Activated naive CD4-positive, alpha-beta T cell (primary cell): ENCODE measurements around the gene HOXA1.

ENCODE experiments used
- DNase-seq, 4 experiments: peaks; one replicate each; lab custom pipeline; 2025; lab: John Stamatoyannopoulos, UW

Gene HOXA1

DNA sequence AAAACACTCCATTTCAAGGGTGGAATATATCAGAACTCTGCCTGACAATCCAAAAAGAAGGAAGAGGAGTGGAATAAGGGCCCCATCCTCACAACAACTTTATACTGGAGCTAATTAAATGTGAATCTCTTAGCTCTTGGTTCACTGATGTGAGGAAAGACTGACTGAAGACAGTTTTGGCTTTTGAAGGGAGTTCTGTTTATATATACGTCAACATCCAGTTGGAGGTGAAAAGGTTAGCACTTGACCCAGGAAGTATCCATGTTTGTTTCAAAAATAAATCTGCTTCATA lies 3.0 kb downstream of the HOXA1 start:
- DNase-seq: no peak

DNA sequence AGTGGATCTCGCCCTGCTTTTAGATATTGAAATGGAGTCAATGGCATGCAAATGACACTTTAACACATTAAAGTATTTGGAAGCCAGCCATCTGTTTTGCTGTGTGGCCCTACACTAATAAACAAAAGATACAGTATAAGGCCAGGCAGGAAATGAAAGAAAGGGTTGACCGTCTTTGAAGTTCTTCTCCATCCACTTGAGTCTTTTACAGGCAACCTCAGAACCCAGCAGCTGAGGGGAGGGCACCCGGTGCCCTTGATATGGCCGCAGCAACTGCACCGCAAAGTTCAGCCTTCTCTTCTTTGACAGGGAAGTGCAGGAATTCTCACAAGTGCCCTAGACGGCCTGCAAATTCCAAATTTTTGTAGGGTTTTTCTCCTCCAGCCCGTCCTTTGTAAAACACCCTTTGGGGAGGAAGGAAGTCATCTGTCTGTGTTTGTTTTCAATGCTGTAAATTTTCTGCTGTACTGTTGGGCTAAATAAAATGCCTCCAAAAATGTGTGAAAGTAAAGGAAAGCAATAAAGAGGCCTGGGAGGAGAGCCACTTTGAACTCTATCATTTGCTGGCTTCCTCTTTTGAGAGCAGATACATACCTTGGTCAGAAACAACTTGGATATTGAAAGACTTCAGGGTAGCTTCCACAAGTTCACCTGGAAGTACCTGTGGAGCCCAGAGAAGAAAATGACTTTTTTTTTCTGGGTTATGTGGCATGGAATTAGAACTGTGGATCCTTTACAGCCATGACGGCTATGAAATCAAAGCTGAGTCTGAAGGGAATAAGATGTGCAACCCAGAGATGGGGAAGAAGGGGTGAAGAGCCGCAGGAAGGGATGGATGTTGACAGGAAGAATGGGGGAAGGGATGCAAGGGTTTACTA lies 3.6 kb downstream of the HOXA1 start:
- DNase-seq: no peak

DNA sequence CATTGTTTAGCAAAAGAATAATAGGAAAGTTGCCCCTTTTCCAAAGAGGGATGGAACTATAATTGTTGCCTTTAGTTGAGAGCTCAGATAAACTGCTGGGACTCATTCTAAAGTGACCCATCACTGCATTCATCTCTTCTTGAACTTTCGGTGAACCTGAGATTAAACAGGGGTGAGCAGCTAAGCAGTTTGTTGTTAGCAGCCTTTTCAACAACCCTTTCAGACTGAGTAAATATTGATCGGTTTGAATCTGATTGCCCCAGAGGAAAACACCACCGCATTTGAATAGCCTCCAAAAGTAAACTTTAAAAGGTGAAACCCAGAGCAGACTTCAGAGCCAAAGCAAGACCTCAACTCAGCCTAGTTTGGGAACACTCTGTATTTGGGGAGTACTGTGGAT lies 4.7 kb downstream of the HOXA1 start:
- no peak for DNase-seq

DNA sequence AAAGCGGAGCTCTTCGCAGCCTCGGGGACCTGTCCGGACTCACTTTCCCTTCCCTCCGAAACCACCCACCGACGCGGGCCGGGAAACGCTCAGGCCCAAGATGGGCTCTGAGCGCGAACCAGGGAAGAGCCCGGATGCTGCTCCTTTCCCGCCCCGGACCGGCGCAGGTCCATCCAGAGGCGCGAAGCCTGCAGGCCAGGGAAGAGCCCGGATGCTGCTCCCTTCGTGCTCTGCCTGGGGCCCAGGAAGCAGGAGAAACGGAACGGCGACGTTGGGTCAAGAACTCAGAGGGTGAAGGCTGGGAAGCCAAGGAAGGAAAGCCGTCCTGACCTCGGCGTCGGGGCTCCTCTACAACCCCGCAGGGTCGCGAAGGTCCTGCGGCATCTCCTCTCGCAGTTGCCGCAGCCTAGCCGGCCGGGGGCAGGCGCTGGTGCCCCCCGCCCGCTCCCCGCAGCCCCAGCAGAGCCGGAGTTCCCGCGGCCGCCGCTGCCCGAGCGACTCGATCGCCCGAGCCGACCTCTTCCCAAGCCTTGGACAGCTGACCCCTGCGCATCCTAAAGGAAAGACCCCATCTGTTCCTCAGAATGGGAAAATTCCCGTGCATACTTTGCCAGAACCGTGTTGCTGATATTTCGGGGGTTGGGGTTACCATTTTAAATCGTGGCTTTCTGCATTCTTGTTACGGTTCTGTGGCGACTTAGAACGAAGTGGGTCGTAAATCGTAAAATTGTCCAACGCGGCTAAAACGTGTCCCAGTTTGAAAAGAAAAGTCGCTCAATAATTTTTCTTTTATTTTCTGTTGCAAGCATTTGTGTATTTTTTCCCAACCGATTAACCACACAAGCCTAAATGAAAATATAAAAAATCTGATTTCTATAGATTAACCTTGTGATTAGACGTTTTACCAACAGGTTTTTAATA lies 7.5 kb downstream of the HOXA1 start:
- DNase-seq: no peak

DNA sequence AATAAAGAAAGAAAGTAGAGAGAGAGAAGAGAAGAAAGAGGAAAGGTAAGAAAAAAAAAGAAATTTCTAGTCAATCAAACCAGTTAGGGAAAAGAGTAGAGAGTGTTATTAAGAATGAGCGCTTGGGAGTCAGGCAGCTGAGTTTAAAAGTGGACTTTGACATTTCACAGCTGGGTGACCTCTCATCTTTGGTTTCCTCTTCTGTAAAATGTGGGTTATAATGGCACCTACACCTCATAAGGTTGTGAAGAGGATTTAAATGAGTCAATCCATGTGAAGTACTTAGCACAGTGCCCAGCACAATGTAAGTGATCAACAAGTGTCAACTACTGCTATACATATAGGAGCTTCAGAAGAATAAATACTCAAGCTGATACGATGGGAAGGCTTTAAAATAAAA lies 12.2 kb downstream of the HOXA1 start:
- no peak for DNase-seq

DNA sequence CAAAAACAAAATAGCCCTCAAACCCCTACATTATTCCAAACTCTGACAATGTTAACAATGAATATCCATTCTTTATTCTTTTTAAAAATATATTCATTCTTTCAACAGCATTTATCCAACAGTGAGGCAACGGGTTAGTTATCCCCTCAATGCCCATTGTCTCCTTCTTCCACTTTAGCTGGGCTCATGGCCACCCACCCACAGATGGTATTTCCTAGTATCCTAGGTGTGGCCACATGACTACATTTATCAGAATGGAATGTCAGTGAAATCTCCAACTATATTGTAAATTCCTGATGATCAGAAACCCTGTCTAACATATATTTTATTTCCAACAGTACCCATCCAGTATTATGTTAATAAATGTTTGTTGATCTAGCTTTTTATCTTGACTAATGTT lies 13.6 kb downstream of the HOXA1 start:
- DNase-seq: no peak

DNA sequence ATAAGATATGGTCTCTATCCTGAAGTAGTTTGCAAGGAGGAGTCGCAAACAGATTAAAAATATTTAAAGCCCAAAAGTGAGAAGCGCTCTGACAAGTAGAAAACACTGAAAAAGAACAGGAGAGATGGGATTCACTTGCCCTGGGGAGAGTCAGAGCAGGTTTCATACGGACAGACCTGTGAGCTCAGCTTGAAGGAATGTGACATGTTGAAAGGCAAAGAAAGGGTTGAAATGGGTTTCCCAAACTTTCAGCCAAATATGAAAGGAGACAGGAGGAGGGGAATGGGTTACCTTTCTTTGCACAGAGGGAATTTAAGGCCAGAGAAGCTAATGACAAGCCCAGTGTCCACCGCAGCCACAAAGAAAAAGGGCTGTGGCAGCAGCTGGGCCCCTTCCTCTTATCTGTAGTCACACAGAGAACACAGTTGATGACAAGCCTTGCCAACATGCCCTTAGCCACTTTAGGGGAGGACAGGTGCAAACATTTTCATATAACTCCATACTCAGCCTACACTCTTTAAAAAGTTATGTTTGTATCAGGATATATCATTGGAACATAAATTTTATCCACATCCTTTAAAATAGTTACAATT lies 14.9 kb downstream of the HOXA1 start:
- no peak for DNase-seq

DNA sequence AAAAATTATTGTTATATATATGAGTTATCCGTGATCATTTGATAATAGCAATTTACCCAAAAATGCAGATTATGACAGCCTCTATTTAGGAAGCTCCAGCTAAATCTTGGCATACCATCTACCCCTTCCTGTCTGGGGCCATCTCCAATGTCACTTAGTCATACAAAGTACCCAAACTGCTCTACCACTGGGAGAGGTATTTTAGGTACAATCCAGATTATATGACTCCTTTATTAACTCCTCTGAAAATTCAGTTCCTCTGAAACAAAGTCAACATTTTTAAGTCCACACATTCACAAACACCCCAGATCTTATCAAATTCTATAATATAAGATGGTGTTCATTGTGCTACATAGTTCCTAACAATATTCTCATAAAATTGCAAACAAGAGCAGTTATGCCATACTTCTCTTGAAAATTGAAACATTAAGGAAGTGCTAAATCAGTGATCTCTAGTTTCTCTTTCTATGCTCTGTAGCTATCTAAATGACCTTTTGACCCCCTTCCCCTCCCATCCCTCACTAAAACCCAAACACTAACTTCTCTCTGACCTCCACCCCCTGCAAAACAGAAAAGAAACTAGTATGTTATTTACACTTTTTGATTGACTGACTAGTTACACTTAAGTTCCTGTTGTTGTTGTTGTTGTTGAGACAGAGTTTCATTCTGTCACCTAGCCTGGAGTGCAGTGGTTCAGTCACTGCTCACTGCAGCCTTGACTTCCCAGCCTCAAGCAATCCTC lies 16.4 kb downstream of the HOXA1 start:
- DNase-seq: no peak

DNA sequence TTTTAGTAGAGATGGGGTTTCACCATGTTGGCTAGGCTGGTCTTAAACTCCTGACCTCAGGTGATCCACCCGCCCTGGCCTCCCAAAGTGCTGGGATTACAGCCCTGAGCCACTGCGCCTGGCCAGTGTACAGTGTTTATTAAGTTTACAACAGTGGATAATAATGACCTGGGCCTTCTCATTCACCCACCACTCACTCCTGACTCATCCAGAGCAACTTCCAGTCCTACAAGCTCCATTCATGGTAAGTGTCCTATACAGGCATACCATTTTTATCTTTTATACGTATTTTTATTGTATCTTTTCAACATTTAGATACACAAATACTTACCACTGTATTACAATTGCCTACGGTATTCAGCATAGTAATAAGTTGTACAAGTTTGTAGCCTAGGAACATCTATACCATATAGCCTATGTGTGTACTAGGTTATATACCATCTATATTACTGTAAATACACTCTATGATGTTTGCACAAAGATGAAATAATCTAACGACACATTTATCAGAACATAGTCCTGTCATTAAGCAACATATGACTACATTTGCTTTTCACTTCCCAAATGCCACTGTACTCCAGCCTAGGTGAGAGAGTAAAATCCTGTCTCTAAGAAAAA lies 17.1 kb downstream of the HOXA1 start:
- DNase-seq: no peak

DNA sequence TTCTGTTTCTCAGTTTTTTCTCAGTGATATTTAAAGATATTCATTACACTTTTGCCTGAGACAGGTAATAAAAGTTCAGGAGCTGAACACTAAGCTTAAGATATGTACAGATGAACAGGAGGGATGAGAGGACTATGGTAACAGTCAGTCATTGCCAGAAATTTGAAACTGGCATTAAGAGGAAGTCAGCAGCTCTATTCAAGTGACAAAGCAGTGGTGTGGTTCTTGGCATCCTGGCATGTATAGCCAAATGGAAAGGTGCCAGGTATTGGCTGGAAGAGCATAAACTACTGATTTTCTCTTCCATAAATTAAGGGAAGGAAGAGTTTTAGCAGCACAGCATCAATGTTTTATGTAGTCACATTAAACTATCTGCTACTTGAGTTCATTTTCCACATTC lies 22.7 kb downstream of the HOXA1 start:
- DNase-seq: no peak

DNA sequence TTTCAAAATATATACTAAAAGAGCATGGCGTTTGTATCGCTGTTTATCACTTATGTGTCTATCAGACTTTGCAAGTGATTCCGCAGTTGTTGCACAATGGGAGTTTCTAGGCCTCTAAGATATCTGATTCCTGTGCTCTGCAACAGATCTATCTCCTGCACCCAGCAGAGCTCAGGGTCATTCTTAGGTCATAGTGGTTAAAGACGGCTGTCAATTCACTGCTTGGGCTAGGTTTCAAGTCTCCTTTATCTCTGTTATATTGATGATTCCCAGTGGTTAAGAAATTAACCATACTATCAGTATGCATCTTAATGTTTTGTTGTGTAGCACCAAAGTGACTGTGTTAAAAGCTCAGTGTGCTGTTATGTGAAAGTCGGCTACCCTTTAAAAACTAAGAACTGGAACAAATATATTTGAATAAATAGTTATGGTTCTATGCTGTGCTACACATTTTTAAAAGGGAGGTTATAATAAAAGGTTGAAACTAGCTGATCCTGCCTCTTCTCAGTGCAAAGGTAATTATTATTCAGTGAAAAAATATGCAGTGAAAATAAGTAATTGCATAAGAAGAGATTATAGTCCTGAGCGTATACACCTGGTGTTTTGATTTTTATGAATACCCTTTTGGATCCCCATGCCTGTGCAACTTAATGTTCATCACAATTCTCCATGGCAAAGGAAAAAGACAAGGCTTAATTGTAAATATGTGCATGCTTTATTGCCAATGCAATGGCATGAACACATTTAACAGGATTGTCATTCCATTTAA lies 24.0 kb downstream of the HOXA1 start:
- DNase-seq: no peak

DNA sequence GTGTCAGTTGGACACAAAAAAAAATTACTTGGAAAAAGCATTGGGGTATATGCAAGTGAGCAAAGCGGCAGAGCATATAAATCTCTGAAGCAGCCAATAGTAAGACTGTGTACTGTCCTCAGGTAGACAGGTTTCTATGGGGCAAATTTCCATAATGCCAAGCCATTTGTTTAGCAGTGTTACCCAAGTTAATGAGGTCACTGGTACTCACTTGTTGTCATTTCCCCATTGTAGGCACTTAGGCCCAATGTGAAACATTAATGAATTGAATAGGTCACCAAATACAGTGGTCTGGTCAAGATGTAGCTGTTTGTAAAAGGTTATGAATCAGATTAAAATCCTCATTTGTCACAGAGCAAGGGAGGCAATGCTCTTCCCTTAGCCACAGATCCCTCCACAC lies 27.5 kb downstream of the HOXA1 start:
- no peak for DNase-seq

DNA sequence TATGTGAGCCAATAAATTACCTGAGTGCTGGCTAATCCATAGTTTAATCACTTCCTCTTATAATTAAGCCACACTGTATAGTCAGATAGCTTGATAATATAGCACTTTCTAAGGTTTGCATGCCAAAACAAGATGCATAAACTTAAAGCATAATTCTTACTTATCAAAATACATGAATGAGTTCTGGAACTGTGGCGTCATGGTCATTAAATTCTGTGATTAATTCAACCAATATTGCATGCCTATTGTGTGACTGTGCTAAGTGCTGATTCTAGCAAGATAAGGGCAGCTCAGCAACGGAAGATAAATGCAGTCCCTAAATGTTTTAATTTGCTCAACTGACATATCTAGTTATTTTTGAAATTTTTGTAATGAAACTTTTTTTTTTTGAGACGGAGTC lies 29.7 kb downstream of the HOXA1 start:
- DNase-seq: no peak

DNA sequence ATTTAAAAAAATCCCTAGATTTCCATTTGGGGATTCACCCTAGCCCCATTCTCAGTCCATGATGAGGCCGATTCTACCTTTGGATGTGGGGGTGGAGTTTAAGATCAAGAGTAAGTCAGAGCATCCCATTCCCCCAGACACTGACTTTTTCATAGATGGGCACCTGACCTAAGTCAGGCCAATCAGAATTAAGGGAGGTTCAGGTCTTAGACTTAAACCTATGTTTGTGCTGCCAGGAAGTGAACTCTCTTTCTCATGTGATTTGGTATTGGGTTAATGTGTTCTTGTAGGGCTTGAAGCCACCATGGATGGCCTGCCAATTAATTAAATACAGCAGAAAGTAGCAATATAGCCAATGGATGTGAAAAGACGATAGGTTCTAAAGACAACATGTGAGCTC lies 30.1 kb downstream of the HOXA1 start:
- no peak for DNase-seq

DNA sequence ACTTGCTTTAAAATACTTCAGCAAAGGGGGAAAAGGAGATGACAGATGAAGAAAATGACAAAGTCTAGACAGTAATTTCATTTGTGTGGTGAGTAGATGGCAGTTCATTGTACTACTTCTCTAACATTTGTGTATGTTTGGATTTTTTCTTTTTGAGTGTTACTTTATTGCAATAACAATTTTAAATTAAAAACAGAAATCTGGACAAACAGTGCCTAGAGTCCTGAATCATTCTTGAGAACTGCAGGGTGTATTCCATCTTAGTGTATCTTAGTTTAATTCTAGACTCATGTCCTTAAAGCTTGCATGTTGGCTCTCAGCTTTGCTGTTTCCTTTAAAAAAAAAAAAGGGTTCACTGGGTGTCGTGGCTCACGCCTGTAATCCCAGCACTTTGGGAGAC lies 31.1 kb downstream of the HOXA1 start:
- DNase-seq: no peak

DNA sequence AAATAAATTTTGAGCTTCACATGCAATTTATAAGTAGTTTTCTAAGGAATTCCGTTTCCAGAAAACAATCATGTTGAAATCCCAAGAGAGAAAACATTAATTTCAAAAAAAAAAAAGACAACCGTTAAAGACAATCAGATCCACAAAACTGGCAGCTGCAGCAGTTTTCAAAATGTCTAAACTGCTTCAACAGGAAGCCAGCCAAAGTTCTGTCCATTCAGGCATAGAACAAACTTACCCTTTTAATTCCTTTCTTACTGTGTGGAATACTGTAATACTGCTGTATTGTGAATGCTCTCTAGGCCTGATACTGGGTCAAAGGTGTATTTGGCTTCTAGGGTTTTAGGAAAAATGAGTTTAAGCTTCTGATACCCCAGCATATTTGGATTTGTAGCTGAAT lies 31.6 kb downstream of the HOXA1 start:
- DNase-seq: no peak

DNA sequence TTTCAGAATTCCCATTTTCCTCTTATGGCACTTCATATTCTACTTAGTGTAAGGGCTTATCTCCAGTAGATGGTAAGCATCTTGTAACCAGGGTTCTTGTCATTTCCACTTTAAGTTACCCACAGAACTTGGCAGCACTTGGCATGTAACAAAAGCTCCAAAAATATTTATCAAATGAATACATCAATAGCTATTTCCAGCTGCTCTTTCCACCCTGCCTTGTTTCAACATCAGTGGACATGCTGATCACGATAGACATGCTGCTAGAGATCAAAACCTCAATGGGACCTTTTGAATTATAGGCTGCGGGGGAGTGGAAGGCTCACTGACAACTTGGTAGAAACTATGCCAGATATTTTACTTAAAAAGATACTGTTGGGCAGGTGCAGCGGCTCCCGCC lies 32.9 kb downstream of the HOXA1 start:
- DNase-seq: no peak

DNA sequence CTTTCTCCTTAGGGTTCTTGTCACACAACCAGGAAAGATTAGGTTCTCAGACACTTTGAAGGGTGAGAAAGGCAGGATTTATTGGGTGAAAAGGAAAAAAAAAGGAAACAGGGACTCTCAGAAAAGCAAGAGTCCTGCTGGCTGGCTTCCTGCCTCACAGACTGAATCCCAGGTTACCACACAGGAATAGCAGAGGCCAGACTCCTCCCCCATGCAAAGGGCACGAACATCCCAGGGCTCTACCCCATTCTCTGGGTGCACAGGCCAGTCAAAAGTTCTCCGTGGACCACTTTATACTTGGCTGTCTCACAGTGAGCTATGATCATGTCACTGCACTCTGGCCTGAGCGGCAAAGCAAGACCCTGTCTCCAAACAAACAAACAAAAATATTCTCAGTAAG lies 42.6 kb downstream of the HOXA1 start:
- DNase-seq: no peak

DNA sequence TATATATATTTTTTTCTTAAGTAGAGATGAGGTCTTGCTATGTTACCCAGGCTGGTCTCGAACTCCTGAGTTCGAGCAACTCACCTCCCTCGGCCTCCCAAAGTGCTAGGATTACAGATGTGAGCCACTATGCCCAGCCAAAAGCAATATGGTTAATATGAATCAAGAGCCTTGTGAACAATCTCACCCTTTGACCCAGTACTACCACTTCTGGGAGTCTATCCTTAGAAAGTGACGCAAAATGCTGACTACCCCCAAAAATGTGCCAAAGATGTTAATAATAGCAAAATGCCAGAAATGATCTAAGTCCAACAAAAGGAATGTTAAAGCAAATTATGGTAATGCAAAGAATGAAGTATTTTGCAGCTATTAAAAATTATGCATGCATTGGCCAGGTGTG lies 44.3 kb downstream of the HOXA1 start:
- DNase-seq: no peak

DNA sequence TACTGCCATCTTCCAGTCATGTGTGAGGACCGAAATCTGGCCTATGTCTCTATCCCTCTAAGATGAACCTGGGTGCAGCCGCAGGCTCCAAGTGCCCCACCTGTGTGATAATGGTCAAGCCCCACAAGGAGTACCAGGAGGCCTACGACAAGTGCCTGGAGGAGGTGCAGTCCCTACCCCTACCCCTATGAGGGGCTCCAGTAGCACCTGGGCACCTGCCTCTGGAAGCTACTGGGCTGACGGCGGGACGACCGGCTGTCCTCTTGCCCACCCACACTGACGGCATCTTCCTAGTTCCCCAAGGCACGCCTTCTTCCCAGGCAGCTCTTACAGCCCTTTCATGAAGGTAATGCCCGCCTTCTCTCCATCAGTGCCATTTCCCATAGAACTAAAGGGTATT lies 47.4 kb downstream of the HOXA1 start:
- DNase-seq: no peak
